SK-N-SH (cell line): Measurements from ENCODE around the gene SIL1. TPM values are rescaled to one million over a fixed set of nuclear protein-coding genes. Genes with fewer than 3 reads are reported as not detected.

Experiments
- CTCF ChIA-PET: fragments of 300-600, 350-600 bp; formaldehyde crosslinking; extraction: SDS; loops from one replicate; lab custom pipeline; 2021; lab: Yijun Ruan, JAX
- POLR2A ChIA-PET: fragments of 350-600 bp; sonication (Branson Sonifier 250); formaldehyde crosslinking; extraction: SDS; loops from one replicate; lab custom pipeline; 2020; ENCODE audit warnings: antibody characterized with exemption, inconsistent platforms; lab: Yijun Ruan, JAX
- DNase-seq: peaks from one replicate; pipeline ENCODE4 v3.0.0; 2012
- H2AFZ ChIP-seq: fragments of 200-600 bp; sonication (generic); 2 replicates; pipeline ENCODE4 v1.8.1; 2016; ENCODE audit warnings: antibody characterized with exemption, mild to moderate bottlenecking, low read depth
- H3F3A ChIP-seq: fragments of 200-600 bp; sonication (generic); replicated peaks from 2 replicates; pipeline ENCODE3; 2016; ENCODE audit warnings: antibody characterized with exemption, mild to moderate bottlenecking; ENCODE audit not compliant: insufficient read depth
- H3K27ac ChIP-seq, 2 experiments: fragments of 200-500 bp in 1 of 2; fragments of 200-600 bp in 1 of 2; sonication (Bioruptor generic) in 1 of 2; sonication (generic), shearing (Covaris generic) in 1 of 2; 2 replicates each; pipeline versions ENCODE4 v1.5.1 to v1.6.1; 2014 to 2016; ENCODE audit warnings: low read depth in 2 of 2, inconsistent platforms in 1 of 2, low read length in 1 of 2, mild to moderate bottlenecking in 1 of 2, mixed read lengths in 1 of 2
- H3K27me3 ChIP-seq: fragments of 200-600 bp; sonication (generic), shearing (Covaris generic); 2 replicates; pipeline ENCODE4 v1.6.1; 2016; ENCODE audit warnings: mixed run types; ENCODE audit not compliant: insufficient read depth
- H3K36me3 ChIP-seq, 2 experiments: fragments of 200-500 bp in 1 of 2; fragments of 200-600 bp in 1 of 2; sonication (Bioruptor generic) in 1 of 2; sonication (generic) in 1 of 2; replicated peaks in 1 of 2; 2 replicates each; pipeline versions ENCODE3 to v1.5.1; 2014 to 2016; ENCODE audit warnings: low read length in 1 of 2, mild to moderate bottlenecking in 1 of 2; ENCODE audit not compliant: insufficient read depth in 2 of 2, control insufficient read depth in 1 of 2
- H3K4me1 ChIP-seq, 2 experiments: fragments of 200-500 bp in 1 of 2; fragments of 200-600 bp in 1 of 2; sonication (Bioruptor generic) in 1 of 2; sonication (generic), shearing (Covaris generic) in 1 of 2; 2 replicates each; pipeline versions ENCODE4 v1.5.1 to v1.6.1; 2014 to 2016; ENCODE audit warnings: low read depth in 1 of 2, low read length in 1 of 2, mixed run types in 1 of 2; ENCODE audit not compliant: insufficient read depth in 2 of 2, control insufficient read depth in 1 of 2
- H3K4me2 ChIP-seq: fragments of 200-600 bp; sonication (generic), shearing (Covaris generic); 2 replicates; pipeline ENCODE4 v1.6.1; 2017; ENCODE audit warnings: mixed run types
- H3K4me3 ChIP-seq, 2 experiments: fragments of 200-500 bp in 1 of 2; fragments of 200-600 bp in 1 of 2; sonication (Bioruptor generic) in 1 of 2; sonication (generic), shearing (Covaris generic) in 1 of 2; 2 replicates each; pipeline versions ENCODE4 v1.5.1 to v1.8.1; 2014 to 2016; ENCODE audit warnings: low read depth in 2 of 2, inconsistent platforms in 1 of 2, low read length in 1 of 2, mild to moderate bottlenecking in 1 of 2, mixed read lengths in 1 of 2, moderate library complexity in 1 of 2
- H3K79me2 ChIP-seq: fragments of 200-600 bp; sonication (generic); 2 replicates; pipeline ENCODE4 v1.8.1; 2017; ENCODE audit warnings: mild to moderate bottlenecking; ENCODE audit not compliant: insufficient read depth
- H3K9ac ChIP-seq: fragments of 200-600 bp; sonication (generic); 2 replicates; pipeline ENCODE4 v1.6.1; 2017; ENCODE audit warnings: mixed run types
- H3K9me2 ChIP-seq: fragments of 200-600 bp; sonication (generic); 2 replicates; pipeline ENCODE4 v1.6.1; 2017; ENCODE audit warnings: mixed run types
- H3K9me3 ChIP-seq: fragments of 200-600 bp; sonication (generic); 2 replicates; pipeline ENCODE4 v1.6.1; 2017; ENCODE audit warnings: mixed run types, mild to moderate bottlenecking, moderate library complexity
- H4K20me1 ChIP-seq: fragments of 200-600 bp; sonication (generic); 2 replicates; pipeline ENCODE4 v1.6.1; 2017; ENCODE audit warnings: mild to moderate bottlenecking, mixed run types; ENCODE audit not compliant: insufficient read depth
- CTCF ChIP-seq: fragments of 200-600 bp; sonication (generic); IDR thresholded peaks from 2 replicates; pipeline ENCODE4 v1.6.1; 2017; ENCODE audit warnings: antibody characterized with exemption, mild to moderate bottlenecking, moderate library complexity
- EP300 ChIP-seq, 2 experiments: IDR thresholded peaks; 2 replicates each; pipeline versions ENCODE4 v1.4.0 to v1.6.1; 2012; ENCODE audit warnings: borderline replicate concordance in 1 of 2, low read depth in 1 of 2, low read length in 1 of 2
- EZH2phosphoT487 ChIP-seq: fragments of 200-600 bp; sonication (generic); IDR thresholded peaks from 2 replicates; pipeline ENCODE4 v1.6.1; 2017; ENCODE audit warnings: low read depth, mixed run types, mild to moderate bottlenecking, antibody characterized with exemption, moderate library complexity, borderline replicate concordance
- FOSL2 ChIP-seq: IDR thresholded peaks from 2 replicates; pipeline ENCODE4 v1.4.0; 2012; ENCODE audit warnings: low read depth, mild to moderate bottlenecking, moderate library complexity, borderline replicate concordance
- FOXM1 ChIP-seq: IDR thresholded peaks from 2 replicates; pipeline ENCODE4 v1.4.0; 2012; ENCODE audit warnings: low read depth, mild to moderate bottlenecking
- GATA2 ChIP-seq: sonication (generic); formaldehyde crosslinking; IDR thresholded peaks from 2 replicates; pipeline ENCODE4 v1.5.0; 2020; ENCODE audit warnings: mild to moderate bottlenecking, missing genetic modification reagents
- IRF3 ChIP-seq: fragments of 150-350 bp; IDR thresholded peaks from 2 replicates; pipeline ENCODE4 v1.6.1; 2016; ENCODE audit warnings: mild to moderate bottlenecking, low read depth, low read length
- JUND ChIP-seq: IDR thresholded peaks from 2 replicates; pipeline ENCODE4 v1.4.0; 2012
- MXI1 ChIP-seq: IDR thresholded peaks from 2 replicates; pipeline ENCODE4 v1.6.1; 2012; ENCODE audit warnings: mild to moderate bottlenecking, low read depth, low read length, improper control_type of control experiment
- NFIC ChIP-seq: IDR thresholded peaks from 2 replicates; pipeline ENCODE4 v1.4.0; 2012; ENCODE audit warnings: borderline replicate concordance
- NRF1 ChIP-seq: IDR thresholded peaks from 2 replicates; pipeline ENCODE4 v1.6.1; 2012; ENCODE audit warnings: low read depth, mild to moderate bottlenecking, low read length
- RCOR1 ChIP-seq: fragments of 150-350 bp; IDR thresholded peaks from 2 replicates; pipeline ENCODE4 v1.6.1; 2017; ENCODE audit warnings: antibody characterized with exemption, low read length
- RFX5 ChIP-seq: IDR thresholded peaks from 2 replicates; pipeline ENCODE4 v1.6.1; 2012; ENCODE audit warnings: mild to moderate bottlenecking, improper control_type of control experiment, low read length
- TAF1 ChIP-seq: IDR thresholded peaks from 2 replicates; pipeline ENCODE4 v1.6.1; 2012; ENCODE audit warnings: low read depth, mild to moderate bottlenecking, low read length, moderate library complexity, borderline replicate concordance
- TCF12 ChIP-seq: IDR thresholded peaks from 2 replicates; pipeline ENCODE4 v1.4.0; 2012
- USF1 ChIP-seq: IDR thresholded peaks from 2 replicates; pipeline ENCODE4 v1.4.0; 2012; ENCODE audit warnings: low read depth, borderline replicate concordance
- YY1 ChIP-seq: IDR thresholded peaks from 2 replicates; pipeline ENCODE4 v1.4.0; 2012; ENCODE audit warnings: low read depth, mild to moderate bottlenecking
- WGBS: methylation state at CpG from one replicate; pipeline ENCODE4 v1.1.6; 2017; ENCODE audit warnings: low lambda C conversion rate; 5-methylcytosine and 5-hydroxymethylcytosine counted together
- polyA plus RNA-seq, 3 experiments: library from polyadenylated mRNA; depleted of rRNA; stranded (reverse); fragments of >200 nt; gene quantifications; 2 replicates each; pipeline ENCODE4 v1.2.3, GENCODE V29; 2012

SIL1 gene
- polyA plus RNA-seq, 1 of the 3 experiments (the other 2 are of a cell fraction) = 25.9 TPM

GRCh38 chr5:138985256-138985655 is 212.9 kb downstream of the SIL1 start:
- WGBS = 91% methylated on average over 4 of the region's 4 CpGs
- POLR2A ChIA-PET = no interaction called here

More at GRCh38 chr5:138985256-138985655, 212.9 kb downstream of the SIL1 start:
- DNase-seq = no peak
- H3K9me3 ChIP-seq = no peaks in the 10 kb centered on the region
- no peak overlapping the region for H3K4me3 ChIP-seq
- TF ChIP-seq JUND = no peak
- TF ChIP-seq CTCF = no peak
- TF ChIP-seq EP300 (IDR thresholded peaks at IDR 0.05; ENCODE audit: borderline replicate concordance in 1 of 2, low read depth in 1 of 2, low read length in 1 of 2) = no peak
- TF ChIP-seq NRF1 = no peak
- TF ChIP-seq NFIC = no peak
- TF ChIP-seq IRF3 = no peak
- no peak for TF ChIP-seq EZH2phosphoT487
- no peak for TF ChIP-seq YY1
- TF ChIP-seq TCF12 = no peak
- no peak for TF ChIP-seq GATA2 (CRISPR knock-in tag)
- no peak for TF ChIP-seq MXI1
- TF ChIP-seq FOSL2 = no peak
- no peak for TF ChIP-seq RFX5
- no peak for TF ChIP-seq TAF1
- TF ChIP-seq FOXM1 = no peak
- TF ChIP-seq USF1 = no peak
- no peak for TF ChIP-seq RCOR1
- H3K9me2 ChIP-seq = no peaks in the 10 kb centered on the region
- H2AFZ ChIP-seq = no peak overlapping the region
- H3K27ac ChIP-seq = peak overlapping the region in 1 of 2 experiments; percentile 50; a peak in 1 of 4 replicates
- no peaks in the 10 kb centered on the region for H4K20me1 ChIP-seq
- H3K36me3 ChIP-seq = no peaks in the 10 kb centered on the region
- H3K27me3 ChIP-seq = no peaks in the 10 kb centered on the region
- H3F3A ChIP-seq = no peaks in the 10 kb centered on the region
- no peak overlapping the region for H3K9ac ChIP-seq
- no peak overlapping the region for H3K4me2 ChIP-seq
- CTCF ChIA-PET = interaction anchor here (0.9 to 3.3 kb wide), 4 partner anchors 12 to 61 kb away, joined by 3 to 9 read pairs (median 4); no protein-coding TSS in a partner anchor
- H3K79me2 ChIP-seq = no peaks in the 10 kb centered on the region
- H3K4me1 ChIP-seq = peaks cover 14% of the 10 kb centered on the region in 2 experiments; a peak in 2 of 4 replicates
